SH-SY5Y (cell line): Measurements from ENCODE around the gene ZNF592.

ENCODE experiments used
- GATA2 ChIP-seq: IDR thresholded peaks from 2 replicates; pipeline ENCODE4 v1.6.1; 2011; ENCODE audit warnings: mild to moderate bottlenecking, low read depth, low read length
- GATA3 ChIP-seq: IDR thresholded peaks from 2 replicates; pipeline ENCODE4 v1.6.1; 2011; ENCODE audit warnings: low read depth, mild to moderate bottlenecking, low read length, moderate library complexity

DNA sequence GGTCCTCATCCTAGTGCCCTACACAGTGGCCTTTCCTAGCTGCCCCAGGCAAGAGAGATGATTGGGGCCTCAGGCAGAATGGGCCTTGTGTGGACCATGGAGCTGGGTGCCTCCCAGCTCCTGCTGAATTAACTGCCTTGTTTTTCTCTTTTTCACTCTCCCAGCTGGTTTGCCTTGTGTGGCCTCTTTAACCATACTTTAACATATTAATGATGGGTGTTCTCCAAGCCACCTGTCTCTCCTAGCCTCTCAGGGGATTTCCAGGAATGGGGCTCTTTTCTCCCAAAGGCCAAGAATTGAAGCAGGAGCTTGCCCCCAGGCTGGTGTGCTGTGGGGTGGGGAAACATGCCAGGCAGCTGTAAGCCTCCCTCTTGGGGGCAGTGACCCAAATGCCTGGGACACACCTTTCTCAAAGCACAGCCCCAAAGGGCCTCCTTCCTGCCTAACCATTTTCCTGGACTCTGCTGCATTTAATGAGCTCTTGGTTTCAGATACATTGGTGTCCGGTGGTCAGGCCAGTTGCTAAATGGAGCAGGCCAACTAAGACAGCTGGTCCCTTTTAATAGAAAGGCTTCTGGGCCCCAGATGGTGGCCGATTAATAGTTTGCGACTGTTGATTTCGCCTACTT is 74.4 kb downstream of the ZNF592 start:
- TF ChIP-seq GATA3 (no peak), GATA2 (no peak)
